ENCODE measurements around the gene ANKRD18B.
A peak's percentile ranks its signal among the peaks of the same experiment; 100 is the strongest.
"Not testable (repeated sequence)": the region's sequence is repeated elsewhere in the genome, so short reads cannot be mapped to it uniquely, and the experiment has no call there.

The ANKRD18B gene

GRCh38 chr9:33597386-33597785 is 73.3 kb downstream of the ANKRD18B start:
- not testable (repeated sequence) for H3K4me3 ChIP-seq (ENCODE audit: low read length)
- DNase-seq (ENCODE audit: low read depth, low spot score): peak; percentile 82

- not testable (repeated sequence) for DNase-seq (ENCODE audit: low read depth, low spot score)
Measured at GRCh38 chr9:33598796-33599379, 74.8 kb downstream of the ANKRD18B start.

GRCh38 chr9:33600911-33601310 is 76.9 kb downstream of the ANKRD18B start:
- DNase-seq (ENCODE audit: low read depth, low spot score); H3K4me3 ChIP-seq (ENCODE audit: low read length): not testable (repeated sequence)

More at GRCh38 chr9:33598796-33599379, 74.8 kb downstream of the ANKRD18B start:
- H3K4me3 ChIP-seq (ENCODE audit: low read length): not testable (repeated sequence)

DNA sequence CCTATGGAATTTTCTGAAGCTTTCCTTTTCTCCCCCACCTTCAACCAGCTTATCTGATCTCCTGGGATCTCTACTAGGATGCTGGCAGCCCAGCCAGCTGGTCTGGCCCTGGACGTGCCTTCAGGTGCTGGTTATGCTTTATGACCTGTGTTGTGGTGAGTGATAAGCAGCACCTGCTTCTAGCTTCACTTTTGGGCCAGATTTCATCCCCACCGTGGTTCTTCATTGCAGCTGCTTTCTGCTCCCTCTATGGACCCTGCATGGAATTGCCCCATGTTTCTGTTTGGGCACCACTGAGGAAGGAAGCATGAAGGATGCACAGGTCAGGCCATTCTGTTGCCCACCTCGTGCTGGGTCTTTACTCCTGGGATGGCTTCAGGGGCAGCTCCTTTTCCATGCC is 80.2 kb downstream of the ANKRD18B start:
- H3K4me3 ChIP-seq (ENCODE audit: low read length); DNase-seq (ENCODE audit: low read depth, low spot score): not testable (repeated sequence)

DNA sequence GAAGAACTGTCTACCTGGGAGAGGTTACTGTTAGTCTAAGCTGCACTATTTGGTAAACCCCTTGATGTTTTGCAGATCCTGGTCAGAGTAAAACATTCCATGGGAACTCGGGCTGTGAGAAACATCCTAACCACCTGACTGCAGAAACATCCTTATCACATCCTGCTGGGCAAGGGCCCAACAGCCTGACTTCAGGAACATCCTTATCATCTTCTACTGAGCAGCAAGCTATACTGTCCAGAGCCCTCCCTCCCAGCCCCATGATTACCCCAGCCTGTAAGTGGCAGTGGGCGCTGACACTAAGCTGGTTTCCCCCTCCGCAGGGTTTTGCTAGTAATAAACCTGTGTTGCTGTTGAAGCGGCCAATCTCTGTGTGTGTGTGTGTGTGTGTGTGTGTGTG is 80.9 kb downstream of the ANKRD18B start:
- DNase-seq (ENCODE audit: low read depth, low spot score); H3K4me3 ChIP-seq (ENCODE audit: low read length): not testable (repeated sequence)

GRCh38 chr9:33611358-33611757 is 87.3 kb downstream of the ANKRD18B start:
- no peak overlapping the region for H3K4me3 ChIP-seq (ENCODE audit: low read length)
- DNase-seq (ENCODE audit: low read depth, low spot score): no peak

DNA sequence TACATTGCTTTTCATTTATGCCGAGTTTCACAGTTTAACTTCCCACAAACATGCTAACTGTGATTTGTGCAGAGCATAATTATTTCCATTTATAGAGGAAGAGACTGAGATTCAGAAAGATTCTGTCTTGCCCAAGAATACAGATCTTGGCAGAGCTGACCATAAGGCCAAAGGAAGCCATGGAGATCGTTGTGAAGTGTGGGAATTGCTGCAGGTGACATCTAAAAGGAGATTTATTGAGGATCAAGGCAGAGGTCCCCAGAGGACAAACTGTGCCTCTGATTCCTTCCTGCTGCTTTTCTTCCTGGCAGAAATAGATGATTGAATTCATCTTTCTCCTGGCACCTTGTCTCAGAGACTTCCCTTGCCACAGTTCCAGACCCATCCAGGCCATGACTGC is 88.4 kb downstream of the ANKRD18B start:
- not testable (repeated sequence) for H3K4me3 ChIP-seq (ENCODE audit: low read length); DNase-seq (ENCODE audit: low read depth, low spot score)

DNA sequence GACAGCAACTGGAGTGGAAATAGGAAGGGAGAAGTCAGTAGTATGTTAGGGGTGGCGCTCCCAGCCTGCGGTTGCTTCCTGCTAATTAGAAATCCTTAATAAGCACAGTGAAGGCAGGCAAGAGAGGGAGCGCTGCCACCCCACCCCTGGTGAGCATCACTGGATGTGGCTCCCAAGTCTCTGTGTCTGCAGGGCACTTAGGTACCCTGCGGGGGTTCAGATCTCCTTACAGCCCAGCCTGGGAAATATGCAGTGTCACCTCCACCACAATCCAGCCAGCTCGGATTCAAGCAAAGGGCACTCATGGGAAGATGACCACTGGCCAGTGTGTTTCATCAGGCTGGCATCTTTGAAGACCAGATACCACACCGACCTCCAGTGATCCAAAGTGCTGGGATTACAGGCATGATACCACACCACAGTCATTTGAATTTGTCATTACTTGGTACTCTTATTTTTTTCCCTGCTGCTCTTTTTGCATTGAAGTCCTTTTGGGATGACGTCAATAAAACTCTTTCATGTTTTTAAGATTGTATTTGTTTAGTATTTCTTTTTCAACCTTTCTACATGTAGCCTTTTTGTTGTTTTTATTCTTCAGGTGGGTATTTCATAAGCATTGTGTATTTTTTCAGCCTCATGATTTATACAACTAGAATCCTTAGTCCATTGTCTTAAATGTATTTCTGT is 90.1 kb downstream of the ANKRD18B start:
- DNase-seq (ENCODE audit: low read depth, low spot score): no peak

DNA sequence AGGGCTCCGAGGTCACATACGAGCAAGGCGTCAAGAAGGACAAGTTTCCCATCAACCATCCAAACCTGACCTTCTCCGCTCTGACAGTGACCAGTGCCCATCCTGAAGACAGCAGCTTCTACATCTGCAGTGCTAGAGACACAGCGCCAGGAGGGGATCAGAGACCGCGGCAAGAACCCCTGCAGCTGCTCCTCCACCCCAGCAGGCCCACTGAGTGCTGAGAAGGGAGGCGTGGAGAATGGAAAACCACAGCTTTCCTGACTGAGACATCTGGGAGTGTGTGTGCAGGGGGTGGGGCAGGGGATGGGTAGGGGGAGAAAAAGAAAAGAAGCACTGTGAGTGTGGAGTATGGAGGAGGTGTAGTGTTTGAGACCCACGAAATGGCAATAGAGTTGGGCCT is 94.3 kb downstream of the ANKRD18B start:
- not testable (repeated sequence) for H3K4me3 ChIP-seq (ENCODE audit: low read length); DNase-seq (ENCODE audit: low read depth, low spot score)

More for the DNA sequence above, 90.1 kb downstream of the ANKRD18B start:
- H3K4me3 ChIP-seq (ENCODE audit: low read length): no peak overlapping the region

GRCh38 chr9:33619666-33620404 is 95.8 kb downstream of the ANKRD18B start:
- no peak for DNase-seq (ENCODE audit: low read depth, low spot score)
- no peak overlapping the region for H3K4me3 ChIP-seq (ENCODE audit: low read length)

GRCh38 chr9:33620738-33621439 is 96.8 kb downstream of the ANKRD18B start:
- no peak overlapping the region for H3K4me3 ChIP-seq (ENCODE audit: low read length)
- DNase-seq (ENCODE audit: low read depth, low spot score): no peak

Measured in Jurkat, Clone E6-1 (cell line).